ENCODE results near the gene ALAS1.

DNA sequence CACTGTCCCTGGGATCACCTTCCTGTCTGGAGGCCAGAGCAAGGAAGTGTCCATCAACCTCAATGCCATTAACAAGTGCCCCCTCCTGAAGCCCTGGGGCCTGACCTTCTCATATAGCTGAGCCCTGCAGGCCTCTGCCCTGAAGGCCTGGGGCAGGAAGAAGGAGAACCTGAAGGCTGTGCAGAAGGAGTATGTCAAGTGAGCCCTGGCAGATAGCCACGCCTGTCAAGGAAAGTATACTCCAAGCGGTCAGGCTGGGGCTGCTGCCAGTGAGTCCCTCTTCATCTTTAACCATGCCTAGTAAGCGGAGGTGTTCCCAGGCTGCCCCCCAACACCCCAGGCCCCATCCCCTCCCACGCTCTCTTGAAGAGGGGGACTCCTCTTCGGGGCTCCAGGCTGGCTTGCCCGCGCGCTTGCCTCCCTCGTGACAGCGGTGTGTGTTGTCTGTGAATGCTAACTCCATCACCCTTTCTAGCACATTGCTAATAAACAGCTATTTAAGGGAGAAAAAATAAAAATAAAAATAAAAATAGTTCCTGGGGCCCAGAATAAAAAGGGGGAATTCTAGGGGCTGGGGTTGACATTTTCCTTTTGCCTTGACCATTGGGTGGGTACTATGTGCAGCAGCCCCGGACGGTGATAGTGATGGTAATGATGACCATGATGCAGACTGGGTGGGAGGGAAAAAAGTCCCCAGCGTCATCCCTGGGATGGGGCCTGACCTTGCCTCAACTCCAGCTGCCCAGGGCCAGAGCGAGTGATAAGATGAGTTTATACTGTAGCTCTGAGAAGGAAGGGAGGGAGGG is 3.3 kb upstream of the ALAS1 start:
- TF ChIP-seq EZH2 (IDR thresholded peaks at IDR 0.05; ENCODE audit: low read depth, unreplicated experiment) (no peak), POLR2AphosphoS5 (IDR thresholded peaks at IDR 0.05; ENCODE audit: low read depth) (no peak), CTCF (conservative IDR thresholded peaks at IDR 0.05; ENCODE audit: low read depth in 2 of 2) (no peak), REST (IDR thresholded peaks at IDR 0.05; ENCODE audit: unreplicated experiment) (no peak)

All from GM23338 (cell line).